Fibroblast of upper back skin (primary cell): ENCODE measurements around the gene ZBED6.

Source experiments
- DNase-seq: peaks from one replicate; pipeline ENCODE4 v3.0.0-alpha.2; 2013

The ZBED6 gene

DNA sequence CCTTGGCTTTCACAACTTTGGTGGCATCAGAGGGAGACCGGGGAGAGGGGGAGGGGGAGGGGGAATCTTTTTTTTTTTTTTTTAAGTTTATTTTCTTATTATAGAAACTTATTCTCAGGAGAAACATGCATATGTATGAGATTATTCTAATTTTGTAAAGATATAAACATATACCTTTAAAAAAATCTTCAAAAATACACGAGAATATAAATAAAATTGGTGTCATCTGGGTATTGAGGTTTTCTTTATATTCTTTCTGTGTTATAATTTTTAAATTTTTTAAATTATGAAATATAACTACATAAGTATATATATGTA is 47.1 kb downstream of the ZBED6 start:
- DNase-seq: no peak

DNA sequence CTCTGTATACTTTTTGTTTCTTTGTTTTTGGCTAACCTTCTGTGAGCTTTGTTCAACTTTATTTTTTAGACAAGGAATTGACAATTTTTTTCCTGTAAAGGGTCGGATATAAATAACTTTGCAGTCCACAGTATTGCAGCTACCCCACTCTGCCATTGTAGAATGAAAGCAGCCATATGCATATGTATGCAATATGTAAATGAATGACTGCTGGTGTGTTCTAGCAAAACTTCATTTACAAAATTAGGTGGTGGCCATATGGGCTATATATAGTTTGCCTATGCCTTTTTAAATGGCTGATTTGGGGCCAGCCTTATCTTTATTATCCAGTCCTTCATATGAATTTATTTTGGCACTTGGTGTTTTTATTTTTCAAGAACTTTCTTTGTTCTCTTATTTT is 48.0 kb downstream of the ZBED6 start:
- DNase-seq: no peak
